Panc1 (cell line): Measurements from ENCODE around the gene HDAC7. TPM values are rescaled to one million over a fixed set of nuclear protein-coding genes. Genes with fewer than 3 reads are reported as not detected.

ENCODE experiments used
- ATAC-seq: fragments of 200-7000 bp; cut with Tn5 transposase; 2 replicates; pipeline ENCODE4 v1.9.1; 2020; ENCODE audit warnings: mild to moderate bottlenecking, moderate library complexity
- BruUV-seq: library from RNA; stranded (reverse); fragments of 400-500 nt; replicated peaks from 2 replicates; lab custom pipeline; 2021; lab: Mats Ljungman, UMichigan
- CTCF ChIA-PET: fragments of 300-600 bp; sonication (Branson Sonifier 250); formaldehyde crosslinking; loops from one replicate; lab custom pipeline; 2022; ENCODE audit warnings: antibody characterized with exemption; lab: Charles Lee
- POLR2A ChIA-PET: fragments of 300-600 bp; sonication (Branson Sonifier 250); formaldehyde crosslinking; loops from one replicate; lab custom pipeline; 2022; ENCODE audit warnings: antibody characterized with exemption; lab: Charles Lee
- DNase-seq: peaks from one replicate; pipeline ENCODE4 v3.0.0-alpha.2; 2010; ENCODE audit warnings: low read depth, low spot score
- H3K27ac ChIP-seq: 2 replicates; pipeline ENCODE4 v1.5.1; 2011; ENCODE audit warnings: mild to moderate bottlenecking, low read length, inconsistent platforms
- H3K27me3 ChIP-seq: fragments of 200-500 bp; sonication (Bioruptor generic); 2 replicates; pipeline ENCODE4 v1.6.0; 2014; ENCODE audit warnings: low read length, inconsistent platforms; ENCODE audit not compliant: control insufficient read depth, insufficient read depth
- H3K36me3 ChIP-seq: fragments of 200-500 bp; sonication (Bioruptor generic); 2 replicates; pipeline ENCODE4 v1.5.1; 2014; ENCODE audit warnings: inconsistent platforms, mild to moderate bottlenecking, low read length, moderate library complexity; ENCODE audit not compliant: control insufficient read depth, insufficient read depth
- H3K4me1 ChIP-seq: 2 replicates; pipeline ENCODE4 v1.5.1; 2011; ENCODE audit warnings: inconsistent platforms, mild to moderate bottlenecking, low read length, moderate library complexity; ENCODE audit not compliant: control insufficient read depth, insufficient read depth
- H3K4me3 ChIP-seq, 2 experiments: 2 replicates each; pipeline ENCODE4 v1.5.1; 2011 to 2012; ENCODE audit warnings: low read depth in 2 of 2, low read length in 2 of 2, mild to moderate bottlenecking in 2 of 2, inconsistent platforms in 1 of 2, moderate library complexity in 1 of 2
- H3K9me3 ChIP-seq: fragments of 200-500 bp; sonication (Bioruptor generic); 2 replicates; pipeline ENCODE4 v1.5.1; 2014; ENCODE audit warnings: low read depth, mild to moderate bottlenecking, inconsistent platforms, low read length, moderate library complexity; ENCODE audit not compliant: control insufficient read depth, insufficient read depth
- POLR2AphosphoS5 ChIP-seq: IDR thresholded peaks from 2 replicates; pipeline ENCODE4 v1.6.1; 2012; ENCODE audit warnings: mild to moderate bottlenecking, low read depth, low read length, moderate library complexity
- SIN3A ChIP-seq: IDR thresholded peaks from 2 replicates; pipeline ENCODE4 v1.6.1; 2012; ENCODE audit warnings: low read depth, mild to moderate bottlenecking, low read length, moderate library complexity, borderline replicate concordance; ENCODE audit not compliant: insufficient read depth
- TCF7L2 ChIP-seq: IDR thresholded peaks from 2 replicates; pipeline ENCODE4 v1.6.1; 2011; ENCODE audit warnings: mild to moderate bottlenecking, low read depth, low read length, inconsistent platforms
- in situ Hi-C: cut with HindIII; loops from 2 replicates; pipeline ENCODE4 v1.10.0; 2016; ENCODE audit warnings: low sequenced_read_pairs, low pct_unique_long_range_greater_than_20kb
- intact Hi-C: fragments of 100-400 bp; cut with micrococcal nuclease; formaldehyde crosslinking; loops from one replicate; pipeline ENCODE4 v1.10.0; 2022; ENCODE audit not compliant: unreplicated experiment
- total RNA-seq: library from RNA; stranded (reverse); gene quantifications from one replicate; pipeline ENCODE4 v1.2.1, GENCODE V29; 2021; ENCODE audit not compliant: unreplicated experiment
- TF ChIP-seq, protein P1 (sequence below): fragments of 450-650 bp; IDR thresholded peaks from 2 replicates; pipeline ENCODE4 v1.5.1; 2017; ENCODE audit warnings: mild to moderate bottlenecking
- TF ChIP-seq, protein P2 (sequence below), 2 experiments: IDR thresholded peaks; 2 replicates each; pipeline ENCODE4 v1.6.1; 2011 to 2012; ENCODE audit warnings: low read depth in 2 of 2, control low read depth in 1 of 2, low read length in 1 of 2, mild to moderate bottlenecking in 1 of 2, moderate library complexity in 1 of 2; ENCODE audit not compliant: insufficient read depth in 1 of 2

HDAC7 gene
- total RNA-seq, 1 experiment from 2014 or later, result 84.2 TPM

DNA sequence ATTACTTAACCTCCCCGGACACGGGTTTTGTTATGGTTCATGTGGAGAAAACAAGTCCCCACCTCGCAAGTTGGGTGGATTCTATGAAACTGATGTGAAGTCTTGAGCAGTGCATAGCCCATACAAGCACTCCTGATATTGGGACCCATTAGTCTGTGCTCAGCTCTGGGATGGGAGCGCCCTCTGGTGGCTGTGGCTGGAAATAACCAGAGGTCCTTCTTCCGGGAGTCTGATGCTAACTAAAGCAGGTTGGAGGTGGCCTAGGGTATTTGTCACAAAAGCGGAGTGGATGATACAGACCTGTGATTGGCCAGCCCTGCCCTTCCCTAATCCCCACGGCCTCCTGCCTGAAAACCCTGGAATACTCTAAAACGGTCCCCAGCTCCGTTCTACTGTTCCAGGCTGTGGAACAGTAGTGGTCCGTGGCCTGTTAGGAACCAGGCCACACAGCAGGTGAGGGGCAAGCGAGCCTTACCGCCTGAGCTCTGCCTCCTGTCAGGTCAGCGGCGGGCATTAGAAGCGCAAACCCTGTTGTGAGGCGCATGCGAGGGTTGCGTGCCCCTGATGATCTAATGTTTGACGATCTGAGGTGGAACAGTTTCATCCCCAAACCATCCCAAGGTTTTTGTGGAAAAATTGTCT, 40.3 kb downstream of the HDAC7 start:
- in situ Hi-C loops, result no loop called here
- intact Hi-C loops, result loop anchor here (2.0 kb wide), 2 partner anchors 35 to 65 kb away; no protein-coding TSS in a partner anchor

DNA sequence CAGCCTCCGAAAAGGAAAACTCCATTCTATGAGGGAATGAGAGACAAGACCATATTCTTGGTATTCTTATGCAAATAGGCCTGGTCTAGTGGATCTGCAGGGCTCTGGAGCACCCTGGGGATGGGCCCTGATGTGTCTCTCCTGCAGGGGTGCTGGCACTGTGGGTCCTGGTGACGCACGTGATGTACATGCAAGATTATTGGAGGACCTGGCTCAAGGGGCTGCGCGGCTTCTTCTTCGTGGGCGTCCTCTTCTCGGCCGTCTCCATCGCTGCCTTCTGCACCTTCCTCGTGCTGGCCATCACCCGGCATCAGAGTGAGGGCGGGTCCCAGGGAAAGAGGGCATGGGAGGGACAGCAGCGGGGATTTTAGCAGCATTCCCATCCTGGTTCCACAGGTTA, 40.8 kb downstream of the HDAC7 start:
- H3K36me3 ChIP-seq, result no peaks in the 10 kb centered on the region
- peaks cover 33% of the 10 kb centered on the region for H3K4me1 ChIP-seq
- BruUV-seq, result no TSS peak
- H3K4me3 ChIP-seq, result no peak overlapping the region
- H3K9me3 ChIP-seq, result no peaks in the 10 kb centered on the region
- intact Hi-C loops (loop anchor here (2.0 kb wide), 2 partner anchors 34 to 64 kb away; no protein-coding TSS in a partner anchor), in situ Hi-C loops (no loop called here)
- H3K27me3 ChIP-seq, result no peaks in the 10 kb centered on the region
- ChIA-PET POLR2A (no interaction called here), CTCF (interaction anchor here (1.3 to 2.4 kb wide), 3 partner anchors 11 to 37 kb away, joined by 3 to 10 read pairs (median 6); no protein-coding TSS in a partner anchor)
- H3K27ac ChIP-seq, result no peak overlapping the region
- TF ChIP-seq TCF7L2, result no peak
- TF ChIP-seq SIN3A, result no peak
- TF ChIP-seq POLR2AphosphoS5, result no peak
- TF ChIP-seq, protein P1, sequence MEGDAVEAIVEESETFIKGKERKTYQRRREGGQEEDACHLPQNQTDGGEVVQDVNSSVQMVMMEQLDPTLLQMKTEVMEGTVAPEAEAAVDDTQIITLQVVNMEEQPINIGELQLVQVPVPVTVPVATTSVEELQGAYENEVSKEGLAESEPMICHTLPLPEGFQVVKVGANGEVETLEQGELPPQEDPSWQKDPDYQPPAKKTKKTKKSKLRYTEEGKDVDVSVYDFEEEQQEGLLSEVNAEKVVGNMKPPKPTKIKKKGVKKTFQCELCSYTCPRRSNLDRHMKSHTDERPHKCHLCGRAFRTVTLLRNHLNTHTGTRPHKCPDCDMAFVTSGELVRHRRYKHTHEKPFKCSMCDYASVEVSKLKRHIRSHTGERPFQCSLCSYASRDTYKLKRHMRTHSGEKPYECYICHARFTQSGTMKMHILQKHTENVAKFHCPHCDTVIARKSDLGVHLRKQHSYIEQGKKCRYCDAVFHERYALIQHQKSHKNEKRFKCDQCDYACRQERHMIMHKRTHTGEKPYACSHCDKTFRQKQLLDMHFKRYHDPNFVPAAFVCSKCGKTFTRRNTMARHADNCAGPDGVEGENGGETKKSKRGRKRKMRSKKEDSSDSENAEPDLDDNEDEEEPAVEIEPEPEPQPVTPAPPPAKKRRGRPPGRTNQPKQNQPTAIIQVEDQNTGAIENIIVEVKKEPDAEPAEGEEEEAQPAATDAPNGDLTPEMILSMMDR, result no peak
- TF ChIP-seq, protein P2, sequence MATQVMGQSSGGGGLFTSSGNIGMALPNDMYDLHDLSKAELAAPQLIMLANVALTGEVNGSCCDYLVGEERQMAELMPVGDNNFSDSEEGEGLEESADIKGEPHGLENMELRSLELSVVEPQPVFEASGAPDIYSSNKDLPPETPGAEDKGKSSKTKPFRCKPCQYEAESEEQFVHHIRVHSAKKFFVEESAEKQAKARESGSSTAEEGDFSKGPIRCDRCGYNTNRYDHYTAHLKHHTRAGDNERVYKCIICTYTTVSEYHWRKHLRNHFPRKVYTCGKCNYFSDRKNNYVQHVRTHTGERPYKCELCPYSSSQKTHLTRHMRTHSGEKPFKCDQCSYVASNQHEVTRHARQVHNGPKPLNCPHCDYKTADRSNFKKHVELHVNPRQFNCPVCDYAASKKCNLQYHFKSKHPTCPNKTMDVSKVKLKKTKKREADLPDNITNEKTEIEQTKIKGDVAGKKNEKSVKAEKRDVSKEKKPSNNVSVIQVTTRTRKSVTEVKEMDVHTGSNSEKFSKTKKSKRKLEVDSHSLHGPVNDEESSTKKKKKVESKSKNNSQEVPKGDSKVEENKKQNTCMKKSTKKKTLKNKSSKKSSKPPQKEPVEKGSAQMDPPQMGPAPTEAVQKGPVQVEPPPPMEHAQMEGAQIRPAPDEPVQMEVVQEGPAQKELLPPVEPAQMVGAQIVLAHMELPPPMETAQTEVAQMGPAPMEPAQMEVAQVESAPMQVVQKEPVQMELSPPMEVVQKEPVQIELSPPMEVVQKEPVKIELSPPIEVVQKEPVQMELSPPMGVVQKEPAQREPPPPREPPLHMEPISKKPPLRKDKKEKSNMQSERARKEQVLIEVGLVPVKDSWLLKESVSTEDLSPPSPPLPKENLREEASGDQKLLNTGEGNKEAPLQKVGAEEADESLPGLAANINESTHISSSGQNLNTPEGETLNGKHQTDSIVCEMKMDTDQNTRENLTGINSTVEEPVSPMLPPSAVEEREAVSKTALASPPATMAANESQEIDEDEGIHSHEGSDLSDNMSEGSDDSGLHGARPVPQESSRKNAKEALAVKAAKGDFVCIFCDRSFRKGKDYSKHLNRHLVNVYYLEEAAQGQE (IDR thresholded peaks at IDR 0.05; ENCODE audit: insufficient read depth in 1 of 2, low read depth in 2 of 2, low read length in 1 of 2), result no peak
- DNase-seq (no peak), ATAC-seq (peak; percentile 23)

More for the DNA sequence above, 40.3 kb downstream of the HDAC7 start:
- TF ChIP-seq POLR2AphosphoS5, result peak; percentile 22; the same call in 1 of the 2 replicates
- no peak for TF ChIP-seq SIN3A
- TF ChIP-seq, protein P1, result peak; percentile 97
- TF ChIP-seq, protein P2 (IDR thresholded peaks at IDR 0.05; ENCODE audit: insufficient read depth in 1 of 2, low read depth in 2 of 2, low read length in 1 of 2), result no peak
- no peak for TF ChIP-seq TCF7L2
- Histone ChIP-seq H3K27ac (no peak overlapping the region), H3K4me3 (no peak overlapping the region), H3K4me1 (peaks cover 33% of the 10 kb centered on the region), H3K27me3 (no peaks in the 10 kb centered on the region), H3K9me3 (no peaks in the 10 kb centered on the region), H3K36me3 (no peaks in the 10 kb centered on the region)
- peak; percentile 76 for DNase-seq
- peak; percentile 90 for ATAC-seq
- no TSS peak for BruUV-seq
- ChIA-PET CTCF (interaction anchor here (0.9 to 3.5 kb wide), 6 partner anchors 12 to 72 kb away, joined by 3 to 18 read pairs (median 5); no protein-coding TSS in a partner anchor), POLR2A (interaction anchor here (1.0 kb wide), 1 partner anchor 23 kb away, joined by 3 read pairs; no protein-coding TSS in a partner anchor)
